Heart left ventricle (tissue), 16 donors: ENCODE results near the gene CELSR3. TPM values are rescaled to one million over a fixed set of nuclear protein-coding genes. Genes with fewer than 3 reads are reported as not detected.

ENCODE experiments used
- ATAC-seq, 4 donors: fragments of 200-7000 bp; cut with Tn5 transposase; one replicate each; pipeline ENCODE4 v1.9.1; 2020 to 2022; ENCODE audit warnings: moderate library complexity in 4 of 4, mild to moderate bottlenecking in 3 of 4, moderate number of reproducible peaks in 1 of 4
- DNase-seq, 5 donors: peaks; one replicate each; pipeline ENCODE4 v3.0.0-alpha.2; 2020
- H3K27ac ChIP-seq, 12 donors: fragments of 200-600 bp; sonication (generic) in 4 of 12; one replicate each; pipeline versions ENCODE4 v1.5.0 to v1.8.0; 2016 to 2022; ENCODE audit warnings: mild to moderate bottlenecking in 2 of 12
- H3K27me3 ChIP-seq, 9 donors: fragments of 200-600 bp; sonication (generic) in 2 of 9; one replicate each; pipeline versions ENCODE4 v1.5.1 to v1.8.0; 2016 to 2022; ENCODE audit warnings: mild to moderate bottlenecking in 3 of 9
- H3K36me3 ChIP-seq, 9 donors: fragments of 200-600 bp; sonication (generic) in 2 of 9; one replicate each; pipeline versions ENCODE4 v1.5.0 to v1.8.0; 2018 to 2022; ENCODE audit warnings: mild to moderate bottlenecking in 2 of 9
- H3K4me1 ChIP-seq, 12 donors: fragments of 200-600 bp; sonication (generic) in 4 of 12; one replicate each; pipeline versions ENCODE4 v1.5.0 to v1.8.0; 2016 to 2022; ENCODE audit warnings: mild to moderate bottlenecking in 3 of 12
- H3K4me3 ChIP-seq, 12 donors: fragments of 200-600 bp; sonication (generic) in 4 of 12; one replicate each; pipeline versions ENCODE4 v1.5.0 to v1.8.0; 2017 to 2022; ENCODE audit warnings: mild to moderate bottlenecking in 9 of 12, moderate library complexity in 4 of 12
- H3K9me3 ChIP-seq, 12 donors: fragments of 200-600 bp; sonication (generic) in 4 of 12; one replicate each; pipeline versions ENCODE4 v1.5.0 to v1.8.0; 2016 to 2022; ENCODE audit warnings: mild to moderate bottlenecking in 1 of 12
- CTCF ChIP-seq, 12 donors: fragments of 200-600 bp; sonication (generic) in 4 of 12; IDR thresholded peaks; one replicate each; pipeline versions ENCODE4 v1.5.0 to v1.8.0; 2018 to 2022; ENCODE audit warnings: antibody characterized with exemption in 12 of 12, mild to moderate bottlenecking in 5 of 12
- POLR2A ChIP-seq, 2 donors: fragments of 450-650 bp; IDR thresholded peaks; one replicate each; pipeline ENCODE4 v1.6.1; 2017; ENCODE audit warnings: antibody characterized with exemption in 2 of 2, mild to moderate bottlenecking in 2 of 2, moderate library complexity in 2 of 2
- WGBS, 4 donors: extraction: QIAGEN DNeasy Blood & Tissue Kit in 2 of 4; methylation state at CpG; one replicate each; pipeline versions ENCODE4 v1.1.5 to v1.1.7; 2013 to 2018; 5-methylcytosine and 5-hydroxymethylcytosine counted together
- intact Hi-C, 10 donors: fragments of 100-400 bp; cut with DNase I; formaldehyde crosslinking; loops; one replicate each; pipeline versions ENCODE4 v1.11.1 to v1.14.2; 2022
- polyA plus RNA-seq, 2 donors: library from polyadenylated mRNA; stranded (reverse); fragments of 200-250 nt; gene quantifications; one replicate each; pipeline ENCODE4 v1.2.3, GENCODE V29; 2013
- total RNA-seq, 9 donors: library from RNA; depleted of rRNA in 2 of 9; stranded (reverse); fragments of >200 nt in 2 of 9; fragmentation: NEBNext Ultra II Directional in 3 of 9; extraction: Animal tissue kit (Norgen Biotek cat#: 25700) in 3 of 9; gene quantifications; one replicate each; pipeline versions ENCODE4 v1.1.0 to v1.2.4, GENCODE V29; 2016 to 2023
- donor health status: ischemic (EF 13 %, LVEDD 7.1; RV severe dilation, severe dysfunction).
- donor health status: healthy with polysubstance abuse.
- donor health status: DM: no; HTN: yes; CAD: no.
- donor health status: DM: no; HTN: no; CAD: no.
- donor health status: ischemic (EF 25% LVEDD 6.9; RV normal size, moderate dysfunction).
- donor health status: ischemic (EF 25% LVEDD 5.7; RV mildly dilated, moderate dysfunction).
- donor health status: healthy.
- donor health status: DM: yes; HTN: yes; CAD: no.
- donor health status: ischemic (EF 35%, LVEDD 5.7; RV mildly dilated, moderate dysfunction).
- donor health status: nonischemic (EF 11% LVEDD 7.7; RV severe dilation, severe dysfunction).
- donor health status: DM: yes; HTN: yes; CAD: no.
- donor health status: PGD.
- donor health status: ischemic (EF 29% LVEDD 5.4; RV normal size, mild dysfunction).
- donor health status: nonischemic (EF 23%, LVEDD 6.1; RV moderate dilation, normal function).

The CELSR3 gene
- total and polyA plus RNA-seq, 11 donors, result 0.10 to 0.36 (median 0.19) TPM

GRCh38 chr3:48656061-48656840, 6.4 kb downstream of the CELSR3 start:
- Histone ChIP-seq H3K27ac (peak overlapping the region in 11 of 12 donors; percentile 27 to 79 (median 70)), H3K27me3 (peaks cover 0 to 10% (median 0%) of the 10 kb centered on the region in 9 donors), H3K4me1 (peaks cover 0 to 23% (median 13%) of the 10 kb centered on the region in 12 donors), H3K36me3 (no peaks in the 10 kb centered on the region), H3K4me3 (peak overlapping the region; percentile 33 to 83 (median 68)), H3K9me3 (no peaks in the 10 kb centered on the region)
- 2 to 15% (median 7%) methylated on average over 37 to 94 of the region's 94 CpGs for WGBS, 4 donors
- ATAC-seq, result peak; percentile 62 to 95 (median 90)
- peak; percentile 51 to 78 (median 66) for TF ChIP-seq CTCF (IDR thresholded peaks at IDR 0.05)
- no peak for TF ChIP-seq POLR2A (IDR thresholded peaks at IDR 0.05)
- DNase-seq, result peak; percentile 81 to 92 (median 87)
- intact Hi-C loops, result no loop called here

- no peak for DNase-seq
- H3K27me3 ChIP-seq, result peaks cover 0 to 4% (median 0%) of the 10 kb centered on the region in 9 donors
- peak overlapping the region in 6 of 12 donors; percentile 65 to 79 (median 72) for H3K27ac ChIP-seq
- intact Hi-C loops, result no loop called here
- no peak for ATAC-seq
- WGBS, 4 donors, result 12 to 15% (median 13%) methylated on average over 22 to 30 of the region's 30 CpGs
- no peaks in the 10 kb centered on the region for H3K9me3 ChIP-seq
- H3K36me3 ChIP-seq, result no peaks in the 10 kb centered on the region
- no peak for TF ChIP-seq CTCF (IDR thresholded peaks at IDR 0.05)
- no peak for TF ChIP-seq POLR2A (IDR thresholded peaks at IDR 0.05)
- peak overlapping the region; percentile 33 to 83 (median 68) for H3K4me3 ChIP-seq
- H3K4me1 ChIP-seq, result peaks cover 0 to 19% (median 11%) of the 10 kb centered on the region in 12 donors
Observed at GRCh38 chr3:48655606-48656005, 7.1 kb downstream of the CELSR3 start.

- TF ChIP-seq CTCF (IDR thresholded peaks at IDR 0.05) (no peak), POLR2A (IDR thresholded peaks at IDR 0.05) (no peak)
- 94 to 95% (median 94%) methylated on average over 10 to 12 of the region's 12 CpGs for WGBS, 4 donors
- Histone ChIP-seq H3K4me1 (peaks cover 0 to 19% (median 11%) of the 10 kb centered on the region in 12 donors), H3K27me3 (no peaks in the 10 kb centered on the region), H3K36me3 (no peaks in the 10 kb centered on the region), H3K27ac (no peak overlapping the region), H3K9me3 (no peaks in the 10 kb centered on the region), H3K4me3 (no peak overlapping the region)
- ATAC-seq (no peak), DNase-seq (no peak)
- intact Hi-C loops, result no loop called here
Observed at GRCh38 chr3:48655063-48655462, 7.6 kb downstream of the CELSR3 start.

- Histone ChIP-seq H3K4me1 (peaks cover 0 to 19% (median 11%) of the 10 kb centered on the region in 12 donors), H3K27ac (no peak overlapping the region), H3K36me3 (no peaks in the 10 kb centered on the region), H3K4me3 (no peak overlapping the region), H3K9me3 (no peaks in the 10 kb centered on the region), H3K27me3 (no peaks in the 10 kb centered on the region)
- TF ChIP-seq CTCF (IDR thresholded peaks at IDR 0.05), result no peak
- no peak for TF ChIP-seq POLR2A (IDR thresholded peaks at IDR 0.05)
- ATAC-seq, result no peak
- WGBS, 4 donors, result 96 to 97% (median 96%) methylated on average over 14 to 15 of the region's 15 CpGs
- intact Hi-C loops, result no loop called here
- no peak for DNase-seq
Observed at GRCh38 chr3:48652923-48653715, 9.6 kb downstream of the CELSR3 start.
